Stimulated activated CD8-positive, alpha-beta memory T cell treated with anti-CD3 and anti-CD28 coated beads, Interleukin-12 subunit alpha, Interleukin-12 subunit beta, amount 100 ng/mL, for 4 hours (primary cell): ENCODE data around the gene SLC12A9.
"Not testable (repeated sequence)": the region's sequence is repeated elsewhere in the genome, so short reads cannot be mapped to it uniquely, and the experiment has no call there.

Source experiments
- DNase-seq: peaks from one replicate; pipeline ENCODE4 v3.0.0-alpha.2; 2020; ENCODE audit warnings: low read depth

SLC12A9 gene, protein sequence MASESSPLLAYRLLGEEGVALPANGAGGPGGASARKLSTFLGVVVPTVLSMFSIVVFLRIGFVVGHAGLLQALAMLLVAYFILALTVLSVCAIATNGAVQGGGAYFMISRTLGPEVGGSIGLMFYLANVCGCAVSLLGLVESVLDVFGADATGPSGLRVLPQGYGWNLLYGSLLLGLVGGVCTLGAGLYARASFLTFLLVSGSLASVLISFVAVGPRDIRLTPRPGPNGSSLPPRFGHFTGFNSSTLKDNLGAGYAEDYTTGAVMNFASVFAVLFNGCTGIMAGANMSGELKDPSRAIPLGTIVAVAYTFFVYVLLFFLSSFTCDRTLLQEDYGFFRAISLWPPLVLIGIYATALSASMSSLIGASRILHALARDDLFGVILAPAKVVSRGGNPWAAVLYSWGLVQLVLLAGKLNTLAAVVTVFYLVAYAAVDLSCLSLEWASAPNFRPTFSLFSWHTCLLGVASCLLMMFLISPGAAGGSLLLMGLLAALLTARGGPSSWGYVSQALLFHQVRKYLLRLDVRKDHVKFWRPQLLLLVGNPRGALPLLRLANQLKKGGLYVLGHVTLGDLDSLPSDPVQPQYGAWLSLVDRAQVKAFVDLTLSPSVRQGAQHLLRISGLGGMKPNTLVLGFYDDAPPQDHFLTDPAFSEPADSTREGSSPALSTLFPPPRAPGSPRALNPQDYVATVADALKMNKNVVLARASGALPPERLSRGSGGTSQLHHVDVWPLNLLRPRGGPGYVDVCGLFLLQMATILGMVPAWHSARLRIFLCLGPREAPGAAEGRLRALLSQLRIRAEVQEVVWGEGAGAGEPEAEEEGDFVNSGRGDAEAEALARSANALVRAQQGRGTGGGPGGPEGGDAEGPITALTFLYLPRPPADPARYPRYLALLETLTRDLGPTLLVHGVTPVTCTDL

DNA sequence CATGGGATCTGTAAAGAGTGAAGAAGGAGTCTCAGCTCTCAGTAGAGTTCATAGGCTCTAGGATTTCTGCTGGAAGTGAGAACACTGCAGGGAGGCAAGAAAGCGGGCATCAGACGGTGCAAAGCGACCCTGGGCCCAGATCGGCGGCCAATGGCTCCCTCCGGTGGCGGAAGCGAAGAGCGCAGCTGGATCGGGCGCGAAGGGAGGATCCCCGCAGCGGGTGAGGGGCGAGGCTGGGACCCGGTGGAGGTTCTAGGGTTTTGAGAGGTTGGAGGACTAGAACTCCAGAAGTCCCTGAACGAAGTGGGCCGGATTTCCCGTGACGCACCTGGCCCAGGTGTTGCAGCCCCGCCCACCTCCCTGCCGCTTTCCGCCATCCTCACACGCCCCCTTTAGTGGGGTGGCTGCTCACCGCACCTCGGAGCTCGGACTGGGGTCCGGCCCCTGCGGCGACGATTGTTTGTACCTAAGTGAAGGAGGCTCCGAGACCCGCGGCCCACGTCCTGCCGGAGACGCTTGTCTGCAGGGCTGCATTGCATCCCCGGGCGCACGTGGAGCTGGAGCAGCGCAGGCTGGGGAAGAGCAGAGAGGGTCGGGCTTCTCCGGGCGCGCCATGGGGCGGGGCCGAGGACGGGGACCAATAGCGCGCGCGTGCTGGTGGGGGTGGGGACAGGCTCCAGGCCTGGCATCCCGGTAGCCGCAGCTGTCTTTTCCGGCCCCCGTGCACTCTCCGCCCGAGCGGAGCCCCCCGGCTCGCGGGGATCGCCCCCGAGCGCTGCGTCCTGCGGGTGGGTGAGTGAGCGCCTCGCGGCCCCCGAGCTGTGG is at the start of gene SLC12A9:
Gene SLC12A9, plus strand, starts transcription at position 666 of the 825 bp plus-strand sequence. CDS start 1,485 bp downstream, outside the sequence.
- DNase-seq = peak; percentile 78

DNA sequence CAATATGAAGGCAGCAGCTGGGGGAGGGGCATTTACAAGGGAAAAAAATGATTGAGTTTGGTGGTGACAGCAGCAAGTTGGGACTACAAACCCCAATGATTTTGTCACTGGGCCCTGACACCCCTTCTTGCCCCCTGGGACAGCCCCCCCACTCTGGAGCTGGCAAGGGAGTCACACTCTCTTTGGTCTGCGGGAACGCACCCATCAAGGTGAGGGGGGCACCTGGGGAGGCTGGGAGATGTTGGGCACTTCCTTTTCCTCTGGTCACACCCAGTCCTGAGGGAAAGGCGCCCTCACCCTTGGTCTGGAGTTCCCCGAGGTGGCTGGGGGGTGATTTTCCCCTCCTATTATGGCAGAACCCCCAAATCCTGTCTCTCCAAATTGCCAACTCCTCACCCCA is 49.6 kb upstream of the SLC12A9 start:
- DNase-seq = no peak

DNA sequence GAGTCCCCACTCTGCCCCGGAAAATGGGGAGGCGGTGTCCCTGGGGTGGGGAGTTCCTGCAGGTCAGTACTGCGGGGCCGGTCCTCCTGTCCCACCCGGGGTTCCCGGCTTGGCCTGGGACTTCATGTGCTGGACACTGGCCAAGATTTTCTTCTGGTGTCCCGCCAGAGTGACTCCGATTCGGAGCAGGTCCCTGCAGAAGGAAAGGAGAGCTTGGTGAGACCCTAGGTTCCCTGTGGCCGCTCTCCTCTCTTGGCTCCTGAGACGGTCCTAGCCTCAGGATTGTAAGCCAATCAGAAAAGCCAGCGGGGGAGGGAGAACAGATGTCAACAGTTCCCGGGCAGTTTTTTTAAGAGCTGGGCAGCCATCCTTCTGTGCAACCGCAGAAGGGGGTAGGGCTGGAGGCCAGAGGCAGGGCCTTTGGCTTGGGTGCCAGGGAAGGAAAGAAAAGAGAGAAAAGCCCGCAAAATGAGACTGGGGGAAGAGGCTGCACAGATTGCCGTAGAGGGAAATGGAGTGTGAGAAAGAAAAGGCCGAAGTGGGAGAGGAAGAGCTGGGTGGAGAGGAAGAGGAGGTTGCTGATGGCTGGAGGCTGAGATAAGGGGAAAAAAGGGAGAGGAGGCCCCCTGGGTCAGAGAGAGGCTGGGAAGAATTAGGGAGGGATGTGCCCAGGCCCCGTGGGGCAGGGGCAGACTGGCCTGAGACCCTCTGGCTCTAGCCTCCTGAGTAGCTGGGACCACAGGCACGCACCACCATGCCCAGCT is 48.9 kb upstream of the SLC12A9 start:
- no peak for DNase-seq

DNA sequence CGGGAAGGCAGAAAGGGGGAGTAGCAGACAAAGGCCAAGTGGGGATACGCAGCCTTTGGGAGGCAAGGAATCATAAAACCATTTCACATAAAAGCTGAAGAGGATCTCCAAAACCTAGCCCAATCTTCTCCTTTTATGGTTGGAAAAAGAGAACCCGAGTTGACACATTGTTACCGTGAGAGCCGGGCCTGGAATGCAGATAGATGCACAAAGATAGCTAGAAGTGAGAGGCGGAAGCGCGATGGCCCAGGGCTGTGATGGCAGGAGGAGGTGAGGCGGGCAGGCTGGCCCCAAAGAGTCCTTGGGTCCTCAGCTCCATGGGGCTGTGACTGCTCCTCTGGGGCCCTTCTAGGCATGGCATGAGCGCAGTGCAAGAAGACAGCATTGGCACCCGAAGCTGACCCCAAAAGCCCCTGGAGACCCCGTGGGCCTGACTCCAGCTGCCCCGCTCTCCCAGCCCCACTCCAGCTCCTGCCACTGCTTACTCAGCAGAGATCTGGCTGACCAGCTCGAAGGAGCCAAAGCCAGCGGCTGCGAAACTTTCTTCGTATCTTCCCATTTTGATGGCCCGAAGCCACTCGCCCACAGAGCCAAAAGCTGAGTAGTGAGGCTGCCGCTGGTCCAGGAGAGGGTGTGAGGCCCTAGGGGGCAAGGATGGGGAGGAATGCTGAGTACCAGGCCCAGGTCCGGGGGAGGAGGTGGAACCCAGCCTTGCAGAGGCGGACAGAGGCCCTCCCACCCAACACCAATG is 47.7 kb upstream of the SLC12A9 start:
- DNase-seq = no peak

DNA sequence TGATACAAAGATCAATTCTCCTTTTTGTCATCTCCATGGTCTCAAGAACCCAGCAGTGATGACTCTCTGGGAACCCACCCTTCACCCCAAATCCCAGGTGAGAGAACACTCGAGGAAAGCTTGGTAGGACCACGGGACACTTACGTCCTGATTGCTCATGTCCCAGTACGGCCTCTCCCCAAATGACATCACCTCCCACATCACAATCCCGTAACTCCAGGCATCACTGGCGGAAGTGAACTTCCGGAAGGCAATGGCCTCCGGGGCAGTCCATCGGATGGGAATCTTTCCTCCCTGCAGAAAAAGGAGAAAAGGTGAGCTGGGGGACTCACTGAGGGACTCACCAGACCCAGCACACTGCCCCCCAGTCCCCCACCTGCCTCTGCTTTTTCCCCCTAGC is 46.2 kb upstream of the SLC12A9 start:
- DNase-seq = no peak

DNA sequence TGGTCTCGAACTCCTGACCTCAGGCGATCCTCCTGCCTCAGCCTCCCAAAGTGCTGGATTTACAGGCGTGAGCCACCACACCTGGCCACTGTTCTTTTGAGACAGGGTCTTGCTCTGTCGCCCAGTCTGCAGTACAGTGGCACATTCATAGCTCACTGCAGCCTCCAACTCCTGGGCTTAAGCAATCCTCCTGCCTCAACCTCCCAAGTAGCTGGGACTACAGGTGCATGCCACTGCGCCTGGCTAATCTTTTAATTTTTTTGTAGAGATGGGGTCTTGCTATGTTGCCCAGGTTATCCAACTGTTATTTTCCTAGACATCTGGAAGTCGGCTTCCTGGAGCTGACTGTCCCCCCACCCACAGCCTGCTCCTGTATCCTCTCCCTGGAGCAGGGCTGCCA is 45.6 kb upstream of the SLC12A9 start:
- DNase-seq = not testable (repeated sequence)

DNA sequence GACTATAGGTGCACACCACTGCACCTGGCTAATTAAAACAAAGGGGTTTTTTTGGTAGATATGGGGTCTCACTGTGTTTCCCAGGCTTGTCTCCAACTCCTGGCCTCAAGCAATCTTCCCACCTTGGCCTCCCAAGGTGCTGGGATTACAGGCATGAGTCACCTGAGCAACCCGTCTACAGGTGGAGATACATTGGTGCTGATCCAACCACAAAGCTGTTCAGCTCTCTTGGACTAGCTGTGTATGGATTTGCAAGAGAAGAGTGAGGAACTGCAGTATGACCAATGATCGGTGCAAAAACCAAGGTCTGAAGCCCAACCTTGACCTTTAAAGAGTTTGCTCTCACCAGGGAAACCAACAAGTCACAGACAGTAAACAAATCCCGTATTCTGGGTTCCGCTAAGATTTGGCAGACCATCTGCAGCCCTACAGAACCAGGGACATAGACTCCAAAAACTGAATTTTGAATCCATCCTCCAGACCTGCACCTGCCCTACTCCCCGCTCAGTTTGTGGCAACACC is 44.1 kb upstream of the SLC12A9 start:
- no peak for DNase-seq

DNA sequence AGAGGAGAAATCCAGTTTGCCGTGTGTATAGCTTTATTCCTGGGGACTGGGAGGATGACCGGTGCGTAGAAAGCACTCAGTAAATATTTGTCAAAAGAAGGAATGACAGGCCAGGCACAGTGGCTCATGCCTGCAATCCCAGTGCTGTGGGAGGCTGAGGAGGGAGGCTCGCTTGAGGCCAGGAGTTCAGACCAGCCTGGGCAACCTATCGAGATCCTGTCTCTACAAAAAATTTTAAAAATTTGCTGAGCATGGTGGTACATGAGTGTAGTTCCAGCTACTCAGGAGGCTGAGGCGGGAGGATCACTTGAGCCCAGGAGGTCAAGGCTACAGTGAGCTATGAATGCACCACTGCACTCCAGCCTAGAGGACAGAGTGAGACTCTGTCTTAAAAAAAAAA is 41.0 kb upstream of the SLC12A9 start:
- no peak for DNase-seq

DNA sequence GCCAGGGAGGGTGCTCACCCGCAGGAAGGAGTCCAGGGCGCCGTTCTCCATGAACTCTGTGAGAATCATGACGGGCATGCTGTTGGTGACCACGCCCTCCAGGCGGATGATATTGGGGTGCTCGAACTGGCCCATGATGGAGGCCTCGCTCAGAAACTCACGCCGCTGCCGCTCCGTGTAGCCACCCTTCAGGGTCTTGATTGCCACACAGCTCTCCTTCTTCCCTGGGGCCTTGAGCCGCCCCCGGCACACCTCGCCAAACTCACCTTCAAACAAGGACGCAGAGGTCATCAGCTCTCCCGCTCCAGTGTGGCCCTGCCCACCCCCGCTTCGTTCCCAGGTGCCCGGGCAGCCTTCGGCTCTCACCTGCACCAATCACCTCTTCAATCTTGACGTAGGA is 39.8 kb upstream of the SLC12A9 start:
- DNase-seq = no peak

DNA sequence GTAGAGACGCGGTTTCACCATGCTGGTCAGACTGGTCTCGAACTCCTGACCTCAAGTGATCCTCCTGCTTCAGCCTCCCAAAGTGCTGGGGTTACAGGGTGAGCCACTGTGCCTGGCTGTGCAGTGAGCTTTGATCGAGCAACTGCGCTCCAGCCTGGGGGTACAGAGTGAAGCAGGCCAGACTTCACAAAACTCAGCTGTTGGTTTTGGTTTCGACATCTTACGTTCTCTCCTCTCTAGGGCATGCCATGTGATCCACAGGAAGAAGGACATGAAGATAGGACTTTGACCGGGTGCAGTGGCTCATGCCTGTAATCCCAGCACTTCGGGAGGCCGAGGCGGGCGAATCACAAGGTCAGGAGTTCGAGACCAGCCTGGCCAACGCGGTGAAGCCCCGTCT is 36.0 kb upstream of the SLC12A9 start:
- not testable (repeated sequence) for DNase-seq

DNA sequence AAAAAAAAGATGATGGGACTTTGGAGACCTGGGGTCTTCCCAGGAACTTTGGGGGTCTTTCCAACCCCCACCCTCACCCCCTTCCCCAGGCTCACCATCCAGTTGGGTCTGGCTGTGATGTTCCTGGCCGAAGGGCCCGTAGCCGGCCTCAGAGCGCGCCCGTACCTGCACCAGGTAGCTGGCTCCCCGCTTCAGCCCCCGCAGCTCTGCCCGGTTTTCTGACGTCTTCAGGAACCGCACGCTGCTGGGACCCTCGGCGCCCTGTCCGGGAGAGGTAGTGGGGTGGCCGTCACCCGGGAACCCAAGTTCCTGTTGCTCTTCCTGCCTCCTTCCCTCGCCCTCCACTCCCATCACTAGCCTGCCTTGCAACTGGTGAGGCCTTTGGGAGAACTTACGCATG is 35.4 kb upstream of the SLC12A9 start:
- no peak for DNase-seq

DNA sequence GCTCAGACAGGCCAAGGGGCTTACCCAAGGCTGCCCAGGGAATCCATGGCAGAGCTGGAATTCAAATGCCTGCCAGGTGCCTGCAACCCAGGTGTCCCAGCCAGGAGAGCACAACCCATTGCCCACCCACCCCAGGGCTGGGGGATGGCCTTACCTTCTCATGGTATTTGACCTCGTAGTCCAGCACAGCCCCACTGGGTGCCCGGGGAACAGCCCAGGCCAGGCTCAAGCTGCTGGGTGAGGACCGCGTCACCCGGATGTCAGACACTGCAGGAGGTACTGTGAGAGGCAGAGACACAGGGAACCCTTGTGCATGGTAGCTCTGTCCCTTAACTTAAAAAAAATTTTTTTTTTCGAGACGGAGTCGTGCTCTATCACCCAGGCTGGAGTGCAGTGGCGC is 34.1 kb upstream of the SLC12A9 start:
- DNase-seq = no peak

DNA sequence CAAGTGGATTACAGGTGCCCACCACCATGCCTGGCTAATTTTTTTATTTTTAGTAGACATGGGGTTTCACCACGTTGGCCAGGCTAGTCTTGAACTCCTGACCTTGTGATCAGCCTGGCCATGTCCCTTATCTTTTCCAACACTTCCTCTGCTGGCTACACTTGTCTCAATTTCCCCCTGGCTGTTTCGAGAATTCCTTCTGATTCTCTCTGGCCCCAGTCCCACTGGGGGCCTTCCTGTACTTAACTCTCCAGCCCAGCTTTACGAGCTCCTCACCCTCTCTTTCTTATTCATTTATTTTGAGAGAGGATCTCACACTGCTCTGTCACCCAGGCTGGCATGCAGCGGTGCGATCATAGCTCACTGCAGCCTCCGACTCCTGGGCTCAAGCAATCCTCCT is 33.7 kb upstream of the SLC12A9 start:
- DNase-seq = no peak

DNA sequence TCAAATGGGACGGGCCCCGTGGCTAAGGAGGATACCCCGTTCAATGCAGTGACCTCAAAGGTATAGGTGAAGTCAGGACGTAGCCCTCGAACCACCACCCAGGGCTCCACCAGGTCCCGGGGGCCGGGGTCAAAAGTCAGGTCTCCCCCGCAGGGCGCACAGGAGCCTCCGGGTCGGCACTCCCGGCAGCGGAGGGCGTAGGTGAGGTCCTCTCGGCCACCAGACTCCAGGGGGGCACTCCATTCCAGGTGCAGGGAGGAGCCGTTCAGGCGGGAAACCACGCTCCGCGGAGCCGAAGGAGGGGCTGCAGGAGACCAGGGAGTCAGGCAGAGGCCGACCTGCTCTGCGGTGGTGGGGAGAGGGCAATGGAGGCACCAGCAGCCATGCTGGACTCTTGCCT is 32.9 kb upstream of the SLC12A9 start:
- no peak for DNase-seq

DNA sequence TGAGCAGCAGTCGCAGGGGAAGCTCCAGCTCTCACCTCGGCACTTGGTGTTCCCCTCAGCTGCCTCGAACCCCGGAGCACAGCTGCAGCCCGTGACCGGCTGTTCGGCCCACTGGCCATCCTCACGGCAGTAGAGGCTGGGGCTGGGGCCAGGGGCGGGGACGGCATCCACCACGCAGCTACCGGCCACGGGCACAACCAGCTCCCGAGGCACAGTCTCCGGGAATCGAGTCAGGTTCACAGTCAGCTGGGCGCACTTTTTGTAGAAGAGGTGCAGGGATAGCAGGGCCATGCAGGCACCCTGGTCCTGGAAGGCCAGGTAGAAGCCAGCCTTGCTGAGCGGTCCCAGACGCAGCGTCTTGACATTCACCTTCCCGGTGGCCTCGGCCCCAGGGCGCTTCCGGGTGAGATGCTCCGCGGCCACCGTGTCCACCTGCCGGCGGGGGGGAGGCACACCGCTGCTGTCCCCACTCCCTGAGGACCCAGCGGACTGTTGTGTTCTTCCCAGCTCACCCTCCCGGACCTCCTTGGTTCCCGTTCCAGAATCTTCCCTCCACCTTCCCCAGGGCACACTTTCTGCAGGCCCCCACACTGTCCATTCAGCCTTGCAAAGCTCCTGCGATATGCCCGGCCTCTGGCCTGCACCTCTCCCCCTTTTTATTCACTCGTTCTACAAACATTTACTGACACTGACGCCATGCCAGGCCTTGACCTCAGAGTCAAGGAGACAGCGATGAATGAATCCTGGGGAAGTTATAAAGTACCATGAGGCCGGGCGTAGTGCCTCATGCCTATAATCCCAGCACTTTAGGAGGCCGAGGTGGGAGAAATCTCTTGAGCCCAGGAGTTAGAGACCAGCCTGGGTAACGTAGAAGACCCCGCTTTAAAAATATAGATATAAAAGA is 30.0 kb upstream of the SLC12A9 start:
- DNase-seq = no peak

DNA sequence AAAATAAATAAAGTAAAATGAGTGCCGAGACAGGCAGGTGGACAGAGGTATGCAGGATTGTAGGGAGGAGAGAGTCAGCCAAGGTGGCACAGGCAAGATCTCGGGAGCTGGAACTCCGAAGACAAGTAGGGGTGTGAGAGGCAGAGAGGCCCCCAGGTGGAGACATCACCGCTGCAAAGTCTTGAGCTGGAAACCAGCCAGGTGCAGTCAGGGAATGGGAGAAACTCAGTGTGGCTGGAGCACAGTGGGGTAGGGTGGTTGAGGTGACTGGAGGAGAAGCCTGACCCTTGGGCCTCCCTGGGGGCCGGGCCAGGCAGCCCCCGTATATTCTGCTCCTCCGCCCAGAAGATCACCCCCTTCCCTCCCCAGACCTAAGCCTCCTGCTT is 29.4 kb upstream of the SLC12A9 start:
- DNase-seq = no peak

DNA sequence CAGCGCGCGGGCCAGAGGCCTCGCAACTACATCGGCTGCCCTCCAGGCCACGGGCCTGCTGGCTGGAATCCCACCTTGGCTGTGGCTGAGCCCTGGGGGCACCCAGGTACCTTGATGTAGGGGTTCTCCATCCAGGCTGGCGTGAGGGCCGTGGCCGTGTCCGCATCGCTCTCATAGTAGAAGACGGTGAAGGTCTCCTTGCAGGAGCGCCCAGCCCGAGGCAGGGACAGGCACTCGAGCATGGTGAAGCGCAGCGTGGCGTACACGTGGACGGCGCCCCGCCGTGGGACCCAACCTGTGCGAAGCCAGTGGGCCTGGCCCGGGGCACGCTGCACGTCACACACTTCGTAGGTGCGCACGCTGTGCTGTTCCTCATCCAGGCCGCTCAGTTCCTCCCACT is 29.0 kb upstream of the SLC12A9 start:
- DNase-seq = no peak

DNA sequence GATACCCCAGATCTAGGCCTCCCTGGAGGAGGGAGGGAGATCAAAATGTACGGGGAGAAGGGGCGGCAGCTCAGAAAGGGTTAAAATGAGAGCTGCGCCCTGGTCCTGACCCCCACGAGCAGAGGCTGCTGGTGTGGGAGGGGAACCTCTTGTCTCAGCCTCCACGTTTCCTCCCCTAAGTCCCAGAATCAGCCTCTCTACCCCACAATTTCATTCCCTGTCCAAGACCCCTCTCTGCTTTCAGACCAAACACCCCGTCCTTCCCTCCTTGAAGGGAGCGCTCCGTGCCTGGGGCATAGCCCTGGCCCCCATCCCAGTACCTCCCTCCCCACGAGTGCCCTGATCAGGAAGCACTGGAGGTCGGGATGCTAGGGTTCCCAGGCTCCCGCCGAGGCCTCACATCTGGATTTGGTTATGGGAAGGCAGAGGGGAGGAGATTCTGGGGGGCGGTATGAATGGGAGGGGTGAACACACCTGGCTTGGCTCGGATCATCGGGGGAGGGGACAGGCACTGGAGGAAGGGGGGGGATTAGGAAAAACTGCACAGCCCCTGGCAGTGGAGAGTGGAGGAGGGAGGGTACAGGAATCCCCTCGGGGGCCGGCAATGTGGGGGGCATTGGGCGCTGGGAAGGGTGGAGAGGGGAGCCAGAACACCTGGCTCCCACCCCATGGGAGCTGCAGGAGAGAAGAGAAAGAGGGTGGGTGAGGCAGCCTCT is 27.9 kb upstream of the SLC12A9 start:
- DNase-seq = no peak

DNA sequence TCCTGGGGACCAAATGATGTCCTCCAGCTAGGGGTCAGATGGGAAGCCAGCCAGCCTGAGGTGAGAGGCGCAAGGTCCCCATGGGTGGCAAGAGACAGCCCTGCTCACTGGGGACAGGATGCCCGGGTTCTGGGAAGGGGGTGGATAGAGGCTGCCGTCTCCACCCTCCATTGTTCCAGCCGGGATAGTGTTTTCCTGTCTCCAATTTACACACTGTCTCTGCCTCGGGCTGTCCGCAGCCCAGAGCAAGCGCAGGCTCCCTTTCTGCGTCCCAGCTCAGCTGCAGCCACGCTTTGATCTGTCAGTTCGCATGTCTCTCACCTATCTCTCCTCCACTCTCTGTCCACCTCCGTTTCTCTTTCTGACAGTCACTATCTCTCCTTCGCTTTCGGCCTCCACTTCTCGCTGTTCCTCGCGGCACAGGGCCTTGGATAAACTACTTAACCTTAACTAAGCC is 27.3 kb upstream of the SLC12A9 start:
- DNase-seq = no peak
